Activated CD8-positive, alpha-beta T cell treated with anti-CD3 and anti-CD28 coated beads, Interleukin-2, amount 10 ng/mL, durations not matched to agents 7 days and 5 days (primary cell): ENCODE results near the gene TMEM53. TPM values are rescaled to one million over a fixed set of nuclear protein-coding genes. Genes with fewer than 3 reads are reported as not detected.

Experiments used
- ATAC-seq: fragments of 150-1000 bp; cut with Tn5 transposase; one replicate; pipeline ENCODE4 v1.10.0; 2021; ENCODE audit warnings: moderate library complexity
- CTCF ChIA-PET: fragments of 350-600 bp; sonication (Branson Sonifier 250); formaldehyde crosslinking; loops from one replicate; lab custom pipeline; 2021; ENCODE audit warnings: antibody characterized with exemption; lab: Charles Lee
- POLR2A ChIA-PET: fragments of 350-600 bp; sonication (Branson Sonifier 250); formaldehyde crosslinking; loops from one replicate; lab custom pipeline; 2021; ENCODE audit warnings: antibody characterized with exemption; lab: Charles Lee
- DNase-seq: peaks from one replicate; pipeline ENCODE4 v3.0.0-alpha.2; 2020
- H3K27ac Mint-ChIP-seq: one replicate; pipeline ENCODE4 v1.8.0; 2021; ENCODE audit warnings: mild to moderate bottlenecking, mixed read lengths
- H3K27me3 Mint-ChIP-seq: one replicate; pipeline ENCODE4 v1.8.0; 2021; ENCODE audit warnings: low read depth, mixed read lengths
- H3K36me3 Mint-ChIP-seq: one replicate; pipeline ENCODE4 v1.8.0; 2021; ENCODE audit warnings: low read depth, mixed read lengths
- H3K4me1 Mint-ChIP-seq: one replicate; pipeline ENCODE4 v1.8.0; 2021; ENCODE audit warnings: low read depth, mixed read lengths
- H3K4me3 Mint-ChIP-seq: one replicate; pipeline ENCODE4 v1.8.0; 2021; ENCODE audit warnings: mild to moderate bottlenecking, mixed read lengths
- H3K9me3 Mint-ChIP-seq: one replicate; pipeline ENCODE4 v1.8.0; 2022; ENCODE audit warnings: mixed read lengths; ENCODE audit not compliant: insufficient read depth
- total RNA-seq, 2 experiments: library from RNA; stranded (reverse); gene quantifications; one replicate each; pipeline ENCODE4 v1.2.3, GENCODE V29; 2021

The TMEM53 gene
- total RNA-seq, 2 experiments from 2014 or later, result 4.0 to 4.6 TPM

GRCh38 chr1:44610527-44611148, 63.6 kb downstream of the TMEM53 start:
- ChIA-PET CTCF (interaction anchor here (3.2 kb wide), 1 partner anchor 42 kb away, joined by 19 read pairs; no protein-coding TSS in a partner anchor), POLR2A (no interaction called here)
- no peaks in the 10 kb centered on the region for H3K36me3 Mint-ChIP-seq
- H3K4me3 Mint-ChIP-seq, result no peak overlapping the region
- peaks cover 3% of the 10 kb centered on the region for H3K27me3 Mint-ChIP-seq
- DNase-seq (no peak), ATAC-seq (no peak)
- H3K27ac Mint-ChIP-seq, result no peak overlapping the region
- no peaks in the 10 kb centered on the region for H3K4me1 Mint-ChIP-seq
- H3K9me3 Mint-ChIP-seq, result no peaks in the 10 kb centered on the region

- POLR2A ChIA-PET, result no interaction called here
- ATAC-seq, result no peak
These were observed 64.3 kb downstream of the TMEM53 start for GRCh38 chr1:44609768-44610526.

GRCh38 chr1:44609412-44609767, 64.9 kb downstream of the TMEM53 start:
- no peak overlapping the region for H3K4me3 Mint-ChIP-seq
- H3K27ac Mint-ChIP-seq, result no peak overlapping the region
- peaks cover 2% of the 10 kb centered on the region for H3K27me3 Mint-ChIP-seq
- H3K36me3 Mint-ChIP-seq, result no peaks in the 10 kb centered on the region
- no peaks in the 10 kb centered on the region for H3K4me1 Mint-ChIP-seq
- ATAC-seq (no peak), DNase-seq (peak; percentile 28)
- ChIA-PET CTCF (interaction anchor here (1.7 to 3.2 kb wide), 6 partner anchors 14 to 47 kb away, joined by 4 to 19 read pairs (median 6); no protein-coding TSS in a partner anchor), POLR2A (no interaction called here)
- H3K9me3 Mint-ChIP-seq, result no peaks in the 10 kb centered on the region

More at GRCh38 chr1:44609768-44610526, 64.3 kb downstream of the TMEM53 start:
- CTCF ChIA-PET, result interaction anchor here (1.7 to 3.2 kb wide), 5 partner anchors 15 to 42 kb away, joined by 5 to 19 read pairs (median 7); no protein-coding TSS in a partner anchor
- Mint-ChIP-seq H3K4me1 (no peaks in the 10 kb centered on the region), H3K27ac (no peak overlapping the region), H3K4me3 (no peak overlapping the region), H3K9me3 (no peaks in the 10 kb centered on the region), H3K36me3 (no peaks in the 10 kb centered on the region), H3K27me3 (peaks cover 2% of the 10 kb centered on the region)
- no peak for DNase-seq

GRCh38 chr1:44608141-44608540, 66.1 kb downstream of the TMEM53 start:
- CTCF ChIA-PET, result interaction anchor here (0.8 to 2.4 kb wide), 7 partner anchors 13 to 46 kb away, joined by 3 to 12 read pairs (median 5); no protein-coding TSS in a partner anchor
- Mint-ChIP-seq H3K4me3 (no peak overlapping the region), H3K4me1 (no peaks in the 10 kb centered on the region), H3K27me3 (peaks cover 2% of the 10 kb centered on the region), H3K9me3 (no peaks in the 10 kb centered on the region), H3K27ac (no peak overlapping the region), H3K36me3 (no peaks in the 10 kb centered on the region)
- no peak for ATAC-seq
- POLR2A ChIA-PET, result interaction anchor here (0.7 kb wide), 1 partner anchor 14 kb away, joined by 4 read pairs; no protein-coding TSS in a partner anchor
- DNase-seq, result no peak

GRCh38 chr1:44606701-44607281, 67.5 kb downstream of the TMEM53 start:
- ChIA-PET CTCF (interaction anchor here (1.9 kb wide), 1 partner anchor 46 kb away, joined by 12 read pairs; no protein-coding TSS in a partner anchor), POLR2A (no interaction called here)
- Mint-ChIP-seq H3K9me3 (no peaks in the 10 kb centered on the region), H3K27me3 (peaks cover 2% of the 10 kb centered on the region), H3K4me1 (no peaks in the 10 kb centered on the region), H3K4me3 (no peak overlapping the region), H3K27ac (no peak overlapping the region), H3K36me3 (no peaks in the 10 kb centered on the region)
- no peak for DNase-seq
- no peak for ATAC-seq

- no peaks in the 10 kb centered on the region for H3K4me1 Mint-ChIP-seq
- H3K4me3 Mint-ChIP-seq, result no peak overlapping the region
- H3K27ac Mint-ChIP-seq, result no peak overlapping the region
- H3K27me3 Mint-ChIP-seq, result peaks cover 2% of the 10 kb centered on the region
- ATAC-seq (no peak), DNase-seq (no peak)
- no peaks in the 10 kb centered on the region for H3K36me3 Mint-ChIP-seq
- POLR2A ChIA-PET, result no interaction called here
- CTCF ChIA-PET, result no interaction called here
- H3K9me3 Mint-ChIP-seq, result no peaks in the 10 kb centered on the region
These were observed 68.2 kb downstream of the TMEM53 start for GRCh38 chr1:44605914-44606615.

- H3K4me3 Mint-ChIP-seq, result no peak overlapping the region
- H3K36me3 Mint-ChIP-seq, result no peaks in the 10 kb centered on the region
- ChIA-PET POLR2A (no interaction called here), CTCF (interaction anchor here (2.0 kb wide), 1 partner anchor 10 kb away, joined by 8 read pairs; no protein-coding TSS in a partner anchor)
- DNase-seq (no peak), ATAC-seq (no peak)
- H3K4me1 Mint-ChIP-seq, result no peaks in the 10 kb centered on the region
- H3K9me3 Mint-ChIP-seq, result no peaks in the 10 kb centered on the region
- peaks cover 2% of the 10 kb centered on the region for H3K27me3 Mint-ChIP-seq
- H3K27ac Mint-ChIP-seq, result no peak overlapping the region
These were observed 69.9 kb downstream of the TMEM53 start for GRCh38 chr1:44604157-44604955.

- Mint-ChIP-seq H3K36me3 (no peaks in the 10 kb centered on the region), H3K9me3 (no peaks in the 10 kb centered on the region), H3K4me1 (no peaks in the 10 kb centered on the region), H3K27me3 (peaks cover 2% of the 10 kb centered on the region), H3K27ac (no peak overlapping the region), H3K4me3 (no peak overlapping the region)
- ChIA-PET POLR2A (no interaction called here), CTCF (interaction anchor here (2.0 kb wide), 1 partner anchor 10 kb away, joined by 8 read pairs; no protein-coding TSS in a partner anchor)
- ATAC-seq (no peak), DNase-seq (no peak)
These were observed 70.6 kb downstream of the TMEM53 start for GRCh38 chr1:44603718-44604117.

Other genes starting within 250 kb of the TMEM53 start
- gene ARMH1, start 233 bp upstream of the TMEM53 start, total RNA-seq, result 10 to 100 TPM; 80.0 to 88.4 TPM
- not detected for gene RNU5D-1, start 56.7 kb upstream of the TMEM53 start, total RNA-seq
- 100 to 1,000 TPM; 125 to 126 TPM for gene KIF2C, start 65.4 kb upstream of the TMEM53 start, total RNA-seq
- gene RPS8, start 101.1 kb upstream of the TMEM53 start, total RNA-seq, result 1,000 to 10,000 TPM; 1,750 to 1,777 TPM
- under 1 TPM; 0.26 to 0.42 TPM for gene BEST4, start 113.7 kb upstream of the TMEM53 start, total RNA-seq
- gene PLK3, start 125.9 kb upstream of the TMEM53 start, total RNA-seq, result 10 to 100 TPM; 64.8 to 68.0 TPM
- gene DYNLT4, start 132.9 kb upstream of the TMEM53 start, total RNA-seq, result 1 to 10 TPM; 1.8 to 2.3 TPM
- gene BTBD19, start 134.0 kb upstream of the TMEM53 start, total RNA-seq, result 1 to 10 TPM; 4.5 to 8.8 TPM
- 1 to 10 TPM; 1.3 to 1.4 TPM for gene PTCH2, start 168.8 kb upstream of the TMEM53 start, total RNA-seq